Left ventricle myocardium inferior (tissue), 1 donor: ENCODE measurements around the gene MYOM1. TPM values are rescaled to one million over a fixed set of nuclear protein-coding genes. Genes with fewer than 3 reads are reported as not detected.

Source experiments
- DNase-seq: peaks from one replicate; pipeline ENCODE4 v3.0.0-alpha.2; 2020
- H3K27ac ChIP-seq: fragments of 200-600 bp; replicated peaks from 2 replicates; pipeline ENCODE4 v1.8.0; 2021
- H3K27me3 ChIP-seq: fragments of 200-600 bp; 2 replicates; pipeline ENCODE4 v1.8.0; 2021; ENCODE audit warnings: low read depth
- H3K36me3 ChIP-seq: fragments of 200-600 bp; 2 replicates; pipeline ENCODE4 v1.8.0; 2021
- H3K4me1 ChIP-seq: fragments of 200-600 bp; 2 replicates; pipeline ENCODE4 v1.8.0; 2021
- H3K4me3 ChIP-seq: fragments of 200-600 bp; 2 replicates; pipeline ENCODE4 v1.8.0; 2021; ENCODE audit warnings: mild to moderate bottlenecking, moderate library complexity
- H3K9me3 ChIP-seq: fragments of 200-600 bp; replicated peaks from 2 replicates; pipeline ENCODE4 v1.8.0; 2021
- intact Hi-C: fragments of 100-400 bp; cut with micrococcal nuclease; formaldehyde crosslinking; loops from one replicate; pipeline ENCODE4 v1.11.0; 2022
- total RNA-seq: library from RNA; stranded (reverse); fragmentation: NEBNext Ultra II Directional; extraction: Animal tissue kit (Norgen Biotek cat#: 25700); gene quantifications from one replicate; pipeline ENCODE4 v1.2.1, GENCODE V29; 2021
- TF ChIP-seq, protein P1 (sequence below): fragments of 200-600 bp; IDR thresholded peaks from 2 replicates; pipeline ENCODE4 v1.8.0; 2021; ENCODE audit warnings: antibody characterized with exemption, mild to moderate bottlenecking, borderline replicate concordance
- donor health status: DM: no; HTN: yes; CAD: no; lungs with severe emphysema.

MYOM1 gene
- total RNA-seq, 1 donor from 2014 or later: 667 TPM

DNA sequence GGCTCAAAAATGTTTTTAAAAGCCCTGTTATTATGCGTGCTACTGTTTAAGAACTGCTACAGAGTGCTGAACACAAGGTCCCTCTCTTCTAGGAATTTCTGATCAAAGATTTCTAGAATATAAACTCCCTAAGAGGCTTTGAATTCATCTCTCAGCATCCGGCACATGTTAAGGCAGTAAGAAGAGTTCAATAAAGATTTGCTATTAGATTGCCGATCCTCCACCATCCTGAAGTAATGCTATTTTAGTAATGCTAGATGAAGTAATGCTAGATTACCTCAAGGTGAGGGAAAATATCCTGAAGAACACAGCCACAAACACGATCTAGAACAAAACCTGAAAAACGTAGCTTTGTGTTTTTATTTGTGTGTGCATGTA, 41.2 kb upstream of the MYOM1 start:
- TF ChIP-seq, protein P1, sequence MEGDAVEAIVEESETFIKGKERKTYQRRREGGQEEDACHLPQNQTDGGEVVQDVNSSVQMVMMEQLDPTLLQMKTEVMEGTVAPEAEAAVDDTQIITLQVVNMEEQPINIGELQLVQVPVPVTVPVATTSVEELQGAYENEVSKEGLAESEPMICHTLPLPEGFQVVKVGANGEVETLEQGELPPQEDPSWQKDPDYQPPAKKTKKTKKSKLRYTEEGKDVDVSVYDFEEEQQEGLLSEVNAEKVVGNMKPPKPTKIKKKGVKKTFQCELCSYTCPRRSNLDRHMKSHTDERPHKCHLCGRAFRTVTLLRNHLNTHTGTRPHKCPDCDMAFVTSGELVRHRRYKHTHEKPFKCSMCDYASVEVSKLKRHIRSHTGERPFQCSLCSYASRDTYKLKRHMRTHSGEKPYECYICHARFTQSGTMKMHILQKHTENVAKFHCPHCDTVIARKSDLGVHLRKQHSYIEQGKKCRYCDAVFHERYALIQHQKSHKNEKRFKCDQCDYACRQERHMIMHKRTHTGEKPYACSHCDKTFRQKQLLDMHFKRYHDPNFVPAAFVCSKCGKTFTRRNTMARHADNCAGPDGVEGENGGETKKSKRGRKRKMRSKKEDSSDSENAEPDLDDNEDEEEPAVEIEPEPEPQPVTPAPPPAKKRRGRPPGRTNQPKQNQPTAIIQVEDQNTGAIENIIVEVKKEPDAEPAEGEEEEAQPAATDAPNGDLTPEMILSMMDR: peak; percentile 8
- Histone ChIP-seq H3K4me1 (peaks cover 97% of the 10 kb centered on the region), H3K27ac (peak overlapping the region; percentile 99), H3K27me3 (no peaks in the 10 kb centered on the region), H3K36me3 (peaks cover 29% of the 10 kb centered on the region), H3K4me3 (peak overlapping the region; percentile 96), H3K9me3 (no peaks in the 10 kb centered on the region)
- no peak for DNase-seq
- intact Hi-C loops: no loop called here

DNA sequence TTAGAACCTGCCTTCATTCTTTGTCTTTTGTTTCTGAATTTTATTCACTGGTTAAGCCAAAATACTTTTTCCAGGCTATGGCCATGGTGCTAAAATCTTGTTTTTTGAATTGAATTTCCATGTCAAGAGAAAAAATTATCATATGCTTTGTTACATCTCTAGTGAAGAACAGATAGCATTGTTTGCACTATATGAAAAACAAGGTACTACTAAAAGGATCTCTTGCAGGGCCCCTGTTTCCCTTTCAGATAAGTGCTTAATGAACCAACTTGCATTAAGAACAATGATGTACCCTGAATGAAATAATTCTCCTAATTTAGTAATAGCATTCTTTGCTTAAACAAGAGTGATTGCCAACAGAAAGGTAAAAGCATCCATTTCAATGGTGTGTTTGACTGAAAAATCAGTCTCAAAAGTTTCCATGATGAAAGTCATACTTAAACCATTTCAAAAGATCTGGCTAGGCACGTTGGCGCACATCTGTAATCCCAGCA, 37.9 kb upstream of the MYOM1 start:
- Histone ChIP-seq H3K27me3 (no peaks in the 10 kb centered on the region), H3K36me3 (peaks cover 60% of the 10 kb centered on the region), H3K4me3 (peak overlapping the region; percentile 98), H3K27ac (peak overlapping the region; percentile 100), H3K4me1 (peaks cover 94% of the 10 kb centered on the region), H3K9me3 (no peaks in the 10 kb centered on the region)
- no peak for DNase-seq
- intact Hi-C loops: no loop called here
- TF ChIP-seq, protein P1: no peak

DNA sequence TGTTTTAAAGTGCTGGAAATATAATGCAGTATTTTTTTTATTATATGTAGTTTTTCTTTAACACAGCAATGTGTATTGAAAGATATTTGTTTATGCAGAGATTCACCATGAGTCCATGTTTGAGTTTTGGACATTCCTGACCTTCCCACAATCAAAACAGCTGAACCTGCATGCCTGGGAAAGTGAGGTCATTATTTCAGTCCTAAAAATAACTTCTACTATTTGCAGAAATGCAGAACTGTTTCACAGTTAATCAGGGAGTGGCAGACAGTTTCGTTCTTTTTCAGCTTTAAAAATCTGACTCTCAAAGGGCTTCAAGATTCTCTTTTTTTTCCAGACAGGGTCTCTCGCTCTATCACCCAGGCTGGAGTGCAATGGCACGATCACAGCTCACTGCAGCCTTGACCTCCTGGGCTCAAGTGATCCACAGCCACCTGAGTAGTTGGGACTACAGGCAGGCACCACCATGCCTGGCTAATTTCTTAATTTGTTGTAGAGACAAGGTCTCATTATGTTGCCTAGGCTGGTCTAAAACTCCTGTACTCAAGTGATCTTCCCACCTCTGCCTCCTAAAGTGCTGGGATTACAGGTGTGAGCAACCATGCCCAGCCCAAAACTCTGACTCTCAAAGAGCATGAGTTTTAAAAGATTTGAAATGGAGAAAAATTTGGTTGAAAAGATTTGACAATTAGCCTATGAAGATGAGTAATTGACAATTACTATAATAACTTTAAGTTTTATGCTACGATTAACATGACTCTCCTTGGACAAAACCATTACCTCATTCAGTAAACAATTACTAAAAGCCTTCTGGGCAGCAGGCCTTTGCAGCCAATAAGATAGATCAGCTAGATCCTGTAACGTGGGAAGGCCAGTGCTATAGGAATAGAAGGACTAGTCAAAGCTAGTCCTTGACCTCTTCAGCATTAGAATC, 37.2 kb upstream of the MYOM1 start:
- intact Hi-C loops: no loop called here

DNA sequence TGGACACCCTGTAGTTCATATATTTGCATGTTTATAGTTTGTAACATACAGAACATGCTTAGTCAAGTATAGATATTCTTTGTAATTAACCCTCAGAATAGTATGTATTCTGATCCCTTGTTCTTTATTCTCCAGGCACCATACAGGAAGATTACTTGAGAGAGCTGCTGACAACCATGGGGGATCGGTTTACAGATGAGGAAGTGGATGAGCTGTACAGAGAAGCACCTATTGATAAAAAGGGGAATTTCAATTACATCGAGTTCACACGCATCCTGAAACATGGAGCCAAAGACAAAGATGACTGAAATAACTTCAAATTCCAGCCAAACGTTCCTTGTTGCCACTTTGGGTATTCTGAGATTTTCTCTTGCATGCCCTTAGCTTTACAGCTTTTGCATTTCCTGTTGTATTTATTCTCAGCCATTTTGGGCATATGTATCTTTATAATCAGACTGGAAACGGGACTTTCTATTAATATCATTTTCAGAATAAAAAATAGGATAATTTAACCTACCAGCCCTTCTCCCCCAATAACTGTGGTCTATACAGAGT, 35.9 kb upstream of the MYOM1 start:
- intact Hi-C loops: no loop called here
- Histone ChIP-seq H3K4me3 (peak overlapping the region; percentile 98), H3K9me3 (no peaks in the 10 kb centered on the region), H3K4me1 (peaks cover 95% of the 10 kb centered on the region), H3K27me3 (no peaks in the 10 kb centered on the region), H3K27ac (peak overlapping the region; percentile 100), H3K36me3 (peaks cover 60% of the 10 kb centered on the region)
- DNase-seq: no peak
- TF ChIP-seq, protein P1: no peak

More for the DNA sequence above, 37.2 kb upstream of the MYOM1 start:
- Histone ChIP-seq H3K4me1 (peaks cover 94% of the 10 kb centered on the region), H3K27me3 (no peaks in the 10 kb centered on the region), H3K27ac (peak overlapping the region; percentile 100), H3K36me3 (peaks cover 60% of the 10 kb centered on the region), H3K4me3 (peak overlapping the region; percentile 98), H3K9me3 (no peaks in the 10 kb centered on the region)
- TF ChIP-seq, protein P1: no peak
- DNase-seq: no peak

DNA sequence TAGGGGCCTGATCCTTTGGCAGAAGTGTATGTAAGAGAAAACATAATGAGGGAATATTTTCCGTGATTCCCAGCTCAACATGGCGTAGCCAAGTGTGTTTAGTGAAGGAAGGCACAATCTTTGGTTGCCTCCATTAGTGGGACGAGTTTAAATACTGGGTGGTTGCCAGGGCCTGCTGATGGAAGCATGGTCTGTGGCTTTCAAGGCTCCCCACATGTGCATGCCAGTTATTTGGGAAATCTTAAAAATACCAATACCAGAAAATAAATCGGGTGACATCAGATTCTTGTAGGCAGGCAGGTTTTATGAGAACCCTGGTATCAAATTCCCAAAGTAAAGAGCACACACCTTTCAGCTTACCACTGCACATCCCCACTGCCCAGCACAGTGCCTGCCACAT, 35.0 kb upstream of the MYOM1 start:
- TF ChIP-seq, protein P1: no peak
- Histone ChIP-seq H3K36me3 (peaks cover 65% of the 10 kb centered on the region), H3K9me3 (no peaks in the 10 kb centered on the region), H3K27ac (peak overlapping the region; percentile 100), H3K4me1 (peaks cover 96% of the 10 kb centered on the region), H3K4me3 (peak overlapping the region; percentile 98), H3K27me3 (no peaks in the 10 kb centered on the region)
- intact Hi-C loops: no loop called here
- no peak for DNase-seq
